Esophagus muscularis mucosa (tissue), 4 donors: ENCODE results near the gene NDRG4. TPM values are rescaled to one million over a fixed set of nuclear protein-coding genes. Genes with fewer than 3 reads are reported as not detected.

ENCODE experiments used
- DNase-seq: peaks from one replicate; pipeline ENCODE4 v3.0.0-alpha.2; 2017; ENCODE audit errors: extremely low spot score
- H3K27ac ChIP-seq, 4 donors: fragments of 200-600 bp; sonication (generic); replicated peaks in 1 of 4; 1 replicate in 3 of 4; 2 replicates in 1 of 4; pipeline ENCODE4 v1.5.1; 2016 to 2019; ENCODE audit warnings: mild to moderate bottlenecking in 1 of 4
- H3K27me3 ChIP-seq, 4 donors: fragments of 200-600 bp; sonication (generic); one replicate each; pipeline versions ENCODE4 v1.5.1 to v1.6.0; 2016 to 2019
- H3K36me3 ChIP-seq, 4 donors: fragments of 200-600 bp; sonication (generic); one replicate each; pipeline ENCODE4 v1.5.1; 2016 to 2019
- H3K4me1 ChIP-seq, 4 donors: fragments of 200-600 bp; sonication (generic); one replicate each; pipeline ENCODE4 v1.5.1; 2016 to 2019
- H3K4me3 ChIP-seq, 4 donors: fragments of 200-600 bp; sonication (generic); 1 replicate in 2 of 4; 2 replicates in 2 of 4; pipeline ENCODE4 v1.5.1; 2016 to 2019; ENCODE audit warnings: mild to moderate bottlenecking in 4 of 4, moderate library complexity in 1 of 4
- H3K9me3 ChIP-seq, 4 donors: fragments of 200-600 bp; sonication (generic); 1 replicate in 3 of 4; 2 replicates in 1 of 4; pipeline ENCODE4 v1.5.1; 2016 to 2019
- CTCF ChIP-seq, 3 experiments: fragments of 200-600 bp in 2 of 3; fragments of 450-650 bp in 1 of 3; sonication (generic) in 2 of 3; IDR thresholded peaks; one replicate each; pipeline ENCODE4 v1.5.1; 2017 to 2019; ENCODE audit warnings: antibody characterized with exemption in 3 of 3, mild to moderate bottlenecking in 2 of 3, moderate library complexity in 1 of 3
- EP300 ChIP-seq: sonication (generic); formaldehyde crosslinking; IDR thresholded peaks from one replicate; pipeline ENCODE4 v1.6.1; 2017; ENCODE audit warnings: antibody characterized with exemption
- POLR2A ChIP-seq: fragments of 450-650 bp; IDR thresholded peaks from one replicate; pipeline ENCODE4 v1.6.1; 2017; ENCODE audit warnings: antibody characterized with exemption, moderate library complexity, mild to moderate bottlenecking, low read depth
- POLR2AphosphoS5 ChIP-seq, 2 donors: sonication (generic); formaldehyde crosslinking; IDR thresholded peaks; one replicate each; pipeline ENCODE4 v1.6.1; 2017; ENCODE audit warnings: antibody characterized with exemption in 2 of 2
- WGBS: methylation state at CpG from one replicate; pipeline ENCODE4 v1.1.5; 2018; 5-methylcytosine and 5-hydroxymethylcytosine counted together
- intact Hi-C: fragments of 100-400 bp; cut with DNase I; formaldehyde crosslinking; loops from one replicate; pipeline ENCODE4 v1.15.1; 2023
- total RNA-seq, 4 donors: library from RNA; depleted of rRNA; stranded (reverse); fragments of >200 nt; gene quantifications; one replicate each; pipeline versions ENCODE4 v1.1.0 to v1.2.1, GENCODE V29; 2016

The NDRG4 gene
- total RNA-seq, 4 donors from 2014 or later: 11.1 to 14.8 (median 12.3) TPM

- H3K9me3 ChIP-seq: no peaks in the 10 kb centered on the region
- intact Hi-C loops: no loop called here
- H3K4me1 ChIP-seq: peaks cover 0 to 64% (median 0%) of the 10 kb centered on the region in 4 donors
- 60% methylated on average over 4 of the region's 4 CpGs for WGBS
- H3K36me3 ChIP-seq: no peaks in the 10 kb centered on the region
- peaks cover 0 to 15% (median 0%) of the 10 kb centered on the region in 4 donors for H3K27me3 ChIP-seq
- TF ChIP-seq POLR2AphosphoS5 (IDR thresholded peaks at IDR 0.05) (no peak), CTCF (IDR thresholded peaks at IDR 0.05) (no peak), POLR2A (no peak), EP300 (no peak)
- DNase-seq: no peak
- H3K27ac ChIP-seq: peak overlapping the region in 1 of 4 donors; percentile 22
- no peak overlapping the region for H3K4me3 ChIP-seq
These were observed 24.8 kb upstream of the NDRG4 start for GRCh38 chr16:58475091-58475619.

- H3K27me3 ChIP-seq: peaks cover 0 to 6% (median 0%) of the 10 kb centered on the region in 4 donors
- H3K4me1 ChIP-seq: peaks cover 0 to 66% (median 0%) of the 10 kb centered on the region in 4 donors
- WGBS: 48% methylated on average over 1 of the region's 1 CpG
- no peaks in the 10 kb centered on the region for H3K9me3 ChIP-seq
- no peak overlapping the region for H3K4me3 ChIP-seq
- DNase-seq: no peak
- no peak overlapping the region for H3K27ac ChIP-seq
- no peaks in the 10 kb centered on the region for H3K36me3 ChIP-seq
- intact Hi-C loops: no loop called here
- no peak for TF ChIP-seq EP300
- no peak for TF ChIP-seq POLR2A
- TF ChIP-seq POLR2AphosphoS5 (IDR thresholded peaks at IDR 0.05): no peak
- no peak for TF ChIP-seq CTCF (IDR thresholded peaks at IDR 0.05)
These were observed 23.2 kb upstream of the NDRG4 start for GRCh38 chr16:58476791-58477190.

GRCh38 chr16:58478427-58478826 is 21.5 kb upstream of the NDRG4 start:
- intact Hi-C loops: no loop called here
- H3K9me3 ChIP-seq: no peaks in the 10 kb centered on the region
- no peak overlapping the region for H3K4me3 ChIP-seq
- no peaks in the 10 kb centered on the region for H3K36me3 ChIP-seq
- TF ChIP-seq CTCF (IDR thresholded peaks at IDR 0.05) (no peak), POLR2AphosphoS5 (IDR thresholded peaks at IDR 0.05) (no peak), POLR2A (no peak), EP300 (no peak)
- no peaks in the 10 kb centered on the region for H3K27me3 ChIP-seq
- WGBS: 92% methylated on average over 2 of the region's 2 CpGs
- peaks cover 0 to 53% (median 0%) of the 10 kb centered on the region in 4 donors for H3K4me1 ChIP-seq
- DNase-seq: no peak
- no peak overlapping the region for H3K27ac ChIP-seq

GRCh38 chr16:58481226-58481869 is 18.6 kb upstream of the NDRG4 start:
- Histone ChIP-seq H3K27ac (no peak overlapping the region), H3K4me3 (no peak overlapping the region), H3K4me1 (peaks cover 3 to 43% (median 5%) of the 10 kb centered on the region in 4 donors), H3K27me3 (no peaks in the 10 kb centered on the region), H3K9me3 (no peaks in the 10 kb centered on the region), H3K36me3 (no peaks in the 10 kb centered on the region)
- 95% methylated on average over 11 of the region's 11 CpGs for whole genome bisulfite sequencing
- TF ChIP-seq POLR2A: no peak
- DNase-seq: no peak
- intact Hi-C loops: no loop called here

GRCh38 chr16:58481931-58482330 is 18.0 kb upstream of the NDRG4 start:
- Histone ChIP-seq H3K36me3 (no peaks in the 10 kb centered on the region), H3K27me3 (no peaks in the 10 kb centered on the region), H3K4me3 (no peak overlapping the region), H3K9me3 (no peaks in the 10 kb centered on the region), H3K27ac (no peak overlapping the region), H3K4me1 (peaks cover 3 to 45% (median 5%) of the 10 kb centered on the region in 4 donors)
- DNase-seq: no peak
- TF ChIP-seq POLR2AphosphoS5 (IDR thresholded peaks at IDR 0.05): no peak
- TF ChIP-seq CTCF (IDR thresholded peaks at IDR 0.05): no peak
- no peak for TF ChIP-seq POLR2A
- no peak for TF ChIP-seq EP300
- intact Hi-C loops: no loop called here
- 81% methylated on average over 5 of the region's 8 CpGs for WGBS
